Endothelial cell of umbilical vein (primary cell): ENCODE data around the gene CNNM2. TPM values are rescaled to one million over a fixed set of nuclear protein-coding genes. Genes with fewer than 3 reads are reported as not detected.

Source experiments
- BruUV-seq: library from RNA; stranded (reverse); fragments of 400-500 nt; replicated peaks from 2 replicates; lab custom pipeline; 2021; lab: Mats Ljungman, UMichigan
- CTCF ChIA-PET: fragments of 300-600, 350-600 bp; sonication (Branson Sonifier 250); formaldehyde crosslinking; loops from one replicate; lab custom pipeline; 2021; ENCODE audit warnings: antibody characterized with exemption, inconsistent platforms; lab: Charles Lee
- POLR2A ChIA-PET: fragments of 300-600, 350-600 bp; sonication (Branson Sonifier 250); formaldehyde crosslinking; loops from one replicate; lab custom pipeline; 2021; ENCODE audit warnings: antibody characterized with exemption, inconsistent platforms; lab: Charles Lee
- DNase-seq: peaks from one replicate; pipeline ENCODE4 v3.0.0-alpha.2; 2011; ENCODE audit warnings: low read depth, low spot score
- FAIRE-seq: peaks from 2 replicates; lab custom pipeline; 2011; peaks lifted over from hg19 to GRCh38; lab: Jason Lieb, UNC
- H2AFZ ChIP-seq: 2 replicates; pipeline ENCODE4 v1.6.0; 2012; ENCODE audit warnings: low read depth, low read length, control low read depth, inconsistent platforms
- H3K27ac ChIP-seq: 2 replicates; pipeline ENCODE4 v1.5.1; 2011; ENCODE audit warnings: low read depth, mild to moderate bottlenecking, control low read depth, low read length, moderate library complexity; ENCODE audit not compliant: insufficient read depth
- H3K27me3 ChIP-seq, 2 experiments: 2 replicates each; pipeline versions ENCODE4 v1.6.0 to v1.6.1; 2011; ENCODE audit warnings: low read length in 2 of 2, mixed read lengths in 1 of 2; ENCODE audit not compliant: control insufficient read depth in 2 of 2, insufficient read depth in 2 of 2
- H3K36me3 ChIP-seq, 2 experiments: 2 replicates in 1 of 2; 3 replicates in 1 of 2; pipeline ENCODE4 v1.5.1; 2011; ENCODE audit warnings: low read length in 2 of 2, mild to moderate bottlenecking in 1 of 2, moderate library complexity in 1 of 2; ENCODE audit not compliant: control insufficient read depth in 2 of 2, insufficient read depth in 2 of 2; ENCODE audit errors: extremely low read depth in 1 of 2
- H3K4me1 ChIP-seq: 3 replicates; pipeline ENCODE4 v1.5.1; 2011; ENCODE audit warnings: mild to moderate bottlenecking, low read length; ENCODE audit not compliant: control insufficient read depth, insufficient read depth; ENCODE audit errors: extremely low read depth
- H3K4me2 ChIP-seq: 2 replicates; pipeline ENCODE4 v1.6.1; 2011; ENCODE audit warnings: low read length, control low read depth, mixed read lengths; ENCODE audit not compliant: insufficient read depth
- H3K4me3 ChIP-seq, 3 experiments: fragments of 200-600 bp in 1 of 3; sonication (generic), shearing (Covaris generic) in 1 of 3; replicated peaks in 1 of 3; 2 replicates each; pipeline ENCODE4 v1.5.1; 2011 to 2016; ENCODE audit warnings: control low read depth in 3 of 3, low read length in 3 of 3, mild to moderate bottlenecking in 2 of 3, inconsistent platforms in 1 of 3, low read depth in 1 of 3, moderate library complexity in 1 of 3; ENCODE audit not compliant: insufficient read depth in 1 of 3
- H3K79me2 ChIP-seq: 2 replicates; pipeline ENCODE4 v1.6.0; 2012; ENCODE audit warnings: low read length, inconsistent platforms; ENCODE audit not compliant: control insufficient read depth, insufficient read depth
- H3K9ac ChIP-seq: replicated peaks from 2 replicates; pipeline ENCODE3; 2011; ENCODE audit warnings: low read length, control low read depth; ENCODE audit not compliant: insufficient read depth; ENCODE audit errors: extremely low read depth
- H3K9me1 ChIP-seq: replicated peaks from 3 replicates; pipeline ENCODE4 v1.6.0; 2011; ENCODE audit warnings: mild to moderate bottlenecking, low read length; ENCODE audit not compliant: control insufficient read depth, insufficient read depth; ENCODE audit errors: extremely low read depth
- H3K9me3 ChIP-seq: replicated peaks from 2 replicates; pipeline ENCODE4 v1.5.1; 2012; ENCODE audit warnings: low read length, inconsistent platforms; ENCODE audit not compliant: control insufficient read depth, insufficient read depth
- H4K20me1 ChIP-seq: replicated peaks from 2 replicates; pipeline ENCODE3; 2011; ENCODE audit warnings: mild to moderate bottlenecking, low read length; ENCODE audit not compliant: control insufficient read depth, insufficient read depth; ENCODE audit errors: extremely low read depth
- CTCF ChIP-seq, 2 donors: IDR thresholded peaks; 1 replicate in 1 of 2; 2 replicates in 1 of 2; pipeline ENCODE4 v1.5.1; 2011; ENCODE audit warnings: low read length in 2 of 2, mild to moderate bottlenecking in 2 of 2, moderate library complexity in 2 of 2, control low read depth in 1 of 2, inconsistent platforms in 1 of 2, low read depth in 1 of 2; ENCODE audit not compliant: insufficient read depth in 1 of 2; ENCODE audit errors: extremely low read depth in 1 of 2
- EZH2 ChIP-seq: IDR thresholded peaks from 2 replicates; pipeline ENCODE4 v1.6.1; 2012; ENCODE audit warnings: borderline replicate concordance, low read depth, mild to moderate bottlenecking, moderate library complexity, low read length, inconsistent platforms; ENCODE audit not compliant: severe bottlenecking
- FOS ChIP-seq: IDR thresholded peaks from 2 replicates; pipeline ENCODE4 v1.6.1; 2011; ENCODE audit warnings: mild to moderate bottlenecking, low read length, moderate library complexity, borderline replicate concordance; ENCODE audit not compliant: insufficient read depth
- GATA2 ChIP-seq: IDR thresholded peaks from 2 replicates; pipeline ENCODE4 v1.7.0; 2011; ENCODE audit warnings: low read depth, mild to moderate bottlenecking, moderate library complexity, mixed read lengths, low read length; ENCODE audit not compliant: insufficient read length, insufficient read depth
- JUN ChIP-seq: IDR thresholded peaks from 2 replicates; pipeline ENCODE4 v1.6.1; 2011; ENCODE audit warnings: borderline replicate concordance, low read depth; ENCODE audit not compliant: insufficient read length, insufficient read depth
- MAX ChIP-seq: IDR thresholded peaks from 2 replicates; pipeline ENCODE4 v1.6.1; 2011; ENCODE audit not compliant: insufficient read depth, insufficient read length
- MYC ChIP-seq: IDR thresholded peaks from one replicate; pipeline ENCODE4 v1.6.1; 2011; ENCODE audit warnings: mild to moderate bottlenecking, low read depth, low read length
- POLR2A ChIP-seq: IDR thresholded peaks from 2 replicates; pipeline ENCODE4 v1.6.1; 2012; ENCODE audit warnings: low read depth, mild to moderate bottlenecking, control low read depth, low read length
- POLR2AphosphoS5 ChIP-seq: IDR thresholded peaks from 2 replicates; pipeline ENCODE4 v1.6.1; 2012; ENCODE audit warnings: low read depth, mild to moderate bottlenecking, control low read depth, low read length, moderate library complexity; ENCODE audit not compliant: insufficient read depth
- dilution Hi-C: fragments of 300-500 bp; cut with MboI; formaldehyde crosslinking; loops from one replicate; pipeline ENCODE4 v1.15.0; 2019; ENCODE audit warnings: low sequenced_read_pairs; ENCODE audit not compliant: extremely low pct_ligation_motif_present
- intact Hi-C: fragments of 100-400 bp; cut with micrococcal nuclease; formaldehyde crosslinking; loops from one replicate; pipeline ENCODE4 v1.10.0; 2022
- polyA plus RNA-seq, 4 experiments: library from polyadenylated mRNA; depleted of rRNA in 3 of 4; stranded (reverse) in 3 of 4; unstranded in 1 of 4; fragments of >200 nt; gene quantifications; 2 replicates each; pipeline versions ENCODE4 v1.2.1 to v1.2.3, GENCODE V29; 2011 to 2012; ENCODE audit warnings: missing spikeins in 1 of 4
- total RNA-seq: library from RNA; stranded (reverse); gene quantifications from 2 replicates; pipeline ENCODE4 v1.2.3, GENCODE V29; 2021

The CNNM2 gene
- total and polyA plus RNA-seq, 2 donors (not counting 3 experiments of a cell fraction or from before 2014, with no cell fraction given) = 1.9 to 3.0 TPM

- Histone ChIP-seq H3K4me3 (no peak overlapping the region), H3K9me1 (no peaks in the 10 kb centered on the region), H3K79me2 (peaks cover 3% of the 10 kb centered on the region), H3K9me3 (no peaks in the 10 kb centered on the region), H3K36me3 (peaks cover 3 to 6% of the 10 kb centered on the region in 2 experiments), H3K9ac (no peak overlapping the region), H3K27ac (no peak overlapping the region), H2AFZ (no peak overlapping the region), H4K20me1 (no peaks in the 10 kb centered on the region), H3K27me3 (no peaks in the 10 kb centered on the region), H3K4me2 (no peak overlapping the region), H3K4me1 (no peaks in the 10 kb centered on the region)
- ChIA-PET POLR2A (no interaction called here), CTCF (interaction anchor here (1.4 to 6.4 kb wide), 2 partner anchors 123 to 203 kb away, joined by 4 to 40 read pairs; partner anchors contain the start of gene CNNM2)
- no peak for TF ChIP-seq POLR2A
- no peak for TF ChIP-seq GATA2
- TF ChIP-seq MAX = no peak
- TF ChIP-seq FOS = no peak
- TF ChIP-seq POLR2AphosphoS5 = no peak
- no peak for TF ChIP-seq EZH2
- TF ChIP-seq CTCF (IDR thresholded peaks at IDR 0.05; ENCODE audit: extremely low read depth in 1 of 2, insufficient read depth in 1 of 2, low read depth in 1 of 2, low read length in 2 of 2) = no peak
- no peak for TF ChIP-seq MYC
- TF ChIP-seq JUN = no peak
- dilution Hi-C loops (no loop called here), intact Hi-C loops (no loop called here)
- FAIRE-seq (no peak), DNase-seq (no peak)
- BruUV-seq = no TSS peak
Observed at GRCh38 chr10:103120977-103121735, 203.1 kb downstream of the CNNM2 start.
